ENCODE results near the gene ARHGEF3. TPM values are rescaled to one million over a fixed set of nuclear protein-coding genes. Genes with fewer than 3 reads are reported as not detected.

The ARHGEF3 gene
- total RNA-seq, 4 donors from 2014 or later = 3.1 to 11.6 (median 5.7) TPM

- in situ Hi-C loops (cut with MboI; ENCODE audit: low sequenced_read_pairs in 4 of 4) (loop anchor here in 1 of 4 donors (25.0 kb wide), 1 partner anchor 176 kb away; no protein-coding TSS in a partner anchor), intact Hi-C loops (cut with DNase I; ENCODE audit: low total_unique reads) (no loop called here)
- DNase-seq (no peak), ATAC-seq (no peak)
- H3K9me3 ChIP-seq = no peaks in the 10 kb centered on the region
- no peak overlapping the region for H3K4me3 ChIP-seq
- no peaks in the 10 kb centered on the region for H3K36me3 ChIP-seq
- no peaks in the 10 kb centered on the region for H3K4me1 ChIP-seq
- H3K27me3 ChIP-seq = no peaks in the 10 kb centered on the region
- TF ChIP-seq, protein P1, sequence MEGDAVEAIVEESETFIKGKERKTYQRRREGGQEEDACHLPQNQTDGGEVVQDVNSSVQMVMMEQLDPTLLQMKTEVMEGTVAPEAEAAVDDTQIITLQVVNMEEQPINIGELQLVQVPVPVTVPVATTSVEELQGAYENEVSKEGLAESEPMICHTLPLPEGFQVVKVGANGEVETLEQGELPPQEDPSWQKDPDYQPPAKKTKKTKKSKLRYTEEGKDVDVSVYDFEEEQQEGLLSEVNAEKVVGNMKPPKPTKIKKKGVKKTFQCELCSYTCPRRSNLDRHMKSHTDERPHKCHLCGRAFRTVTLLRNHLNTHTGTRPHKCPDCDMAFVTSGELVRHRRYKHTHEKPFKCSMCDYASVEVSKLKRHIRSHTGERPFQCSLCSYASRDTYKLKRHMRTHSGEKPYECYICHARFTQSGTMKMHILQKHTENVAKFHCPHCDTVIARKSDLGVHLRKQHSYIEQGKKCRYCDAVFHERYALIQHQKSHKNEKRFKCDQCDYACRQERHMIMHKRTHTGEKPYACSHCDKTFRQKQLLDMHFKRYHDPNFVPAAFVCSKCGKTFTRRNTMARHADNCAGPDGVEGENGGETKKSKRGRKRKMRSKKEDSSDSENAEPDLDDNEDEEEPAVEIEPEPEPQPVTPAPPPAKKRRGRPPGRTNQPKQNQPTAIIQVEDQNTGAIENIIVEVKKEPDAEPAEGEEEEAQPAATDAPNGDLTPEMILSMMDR (IDR thresholded peaks at IDR 0.05 in 4 of 5, conservative IDR thresholded peaks at IDR 0.05 in 1 of 5) = no peak
- TF ChIP-seq POLR2A (IDR thresholded peaks at IDR 0.05) = no peak
- no peak overlapping the region for H3K27ac ChIP-seq
Measured at GRCh38 chr3:56810577-56811545, 9.1 kb upstream of the ARHGEF3 start.

DNA sequence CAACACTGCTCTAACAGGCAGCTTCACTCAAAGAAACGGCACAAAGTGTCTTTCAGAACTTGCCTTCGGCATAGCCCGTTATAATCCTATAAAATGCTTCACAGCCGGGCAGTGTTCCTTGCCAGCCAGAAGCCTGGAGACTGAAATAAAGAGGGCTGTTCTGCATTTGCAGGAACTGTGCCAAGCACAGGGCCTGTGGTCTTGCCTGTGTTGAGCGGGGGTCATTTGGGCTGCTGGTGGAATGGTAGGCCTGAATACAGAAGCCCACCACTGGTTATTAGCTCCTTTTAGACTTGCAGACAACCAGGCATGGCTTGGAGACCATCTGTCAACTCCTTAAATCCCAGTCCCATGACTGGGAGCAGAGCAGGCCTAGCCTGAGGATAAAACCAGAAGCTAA, 4.7 kb upstream of the ARHGEF3 start:
- no peak for ATAC-seq
- TF ChIP-seq, protein P1 (IDR thresholded peaks at IDR 0.05 in 4 of 5, conservative IDR thresholded peaks at IDR 0.05 in 1 of 5) = no peak
- no peak for TF ChIP-seq POLR2A (IDR thresholded peaks at IDR 0.05)
- in situ Hi-C loops (cut with MboI; ENCODE audit: low sequenced_read_pairs in 4 of 4) (loop anchor here in 3 of 4 donors (5.0 to 25.0 kb wide), 3 partner anchors 104 to 181 kb away; no protein-coding TSS in a partner anchor), intact Hi-C loops (cut with DNase I; ENCODE audit: low total_unique reads) (no loop called here)
- Histone ChIP-seq H3K36me3 (no peaks in the 10 kb centered on the region), H3K4me1 (peaks cover 0 to 4% of the 10 kb centered on the region in 2 donors), H3K27ac (no peak overlapping the region), H3K4me3 (no peak overlapping the region), H3K27me3 (no peaks in the 10 kb centered on the region), H3K9me3 (no peaks in the 10 kb centered on the region)
- no peak for DNase-seq

DNA sequence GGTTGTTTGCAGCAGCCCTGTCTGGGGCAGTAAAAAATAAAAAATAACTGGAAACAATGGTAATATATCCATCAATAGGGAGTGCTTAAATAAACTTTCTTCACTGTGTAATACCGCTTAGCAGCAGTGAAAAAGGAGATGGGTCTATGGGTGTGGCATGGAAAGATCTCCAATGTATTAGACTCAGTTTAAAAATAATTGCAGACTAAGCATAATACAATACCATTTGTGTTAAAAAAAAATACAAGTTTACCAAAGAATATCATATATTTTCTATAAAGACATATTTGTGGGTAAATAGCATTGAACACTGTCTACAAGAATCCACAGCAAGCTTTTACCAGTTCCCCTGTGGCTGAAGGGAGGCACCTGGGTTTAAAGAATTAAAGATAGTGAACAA, 1.0 kb upstream of the ARHGEF3 start:
- in situ Hi-C loops (cut with MboI; ENCODE audit: low sequenced_read_pairs in 4 of 4) (loop anchor here in 3 of 4 donors (5.0 to 25.0 kb wide), 3 partner anchors 100 to 185 kb away; no protein-coding TSS in a partner anchor), intact Hi-C loops (cut with DNase I; ENCODE audit: low total_unique reads) (loop anchor here (1.0 kb wide), 1 partner anchor 100 kb away; no protein-coding TSS in a partner anchor)
- Histone ChIP-seq H3K36me3 (no peaks in the 10 kb centered on the region), H3K4me1 (peaks cover 22 to 36% of the 10 kb centered on the region in 2 donors), H3K9me3 (no peaks in the 10 kb centered on the region), H3K4me3 (peak overlapping the region in 1 of 4 donors; percentile 88), H3K27me3 (no peaks in the 10 kb centered on the region), H3K27ac (no peak overlapping the region)
- TF ChIP-seq POLR2A (IDR thresholded peaks at IDR 0.05) = no peak
- TF ChIP-seq, protein P1 (IDR thresholded peaks at IDR 0.05 in 4 of 5, conservative IDR thresholded peaks at IDR 0.05 in 1 of 5) = no peak
- ATAC-seq = no peak
- no peak for DNase-seq

- TF ChIP-seq, protein P1 (IDR thresholded peaks at IDR 0.05 in 4 of 5, conservative IDR thresholded peaks at IDR 0.05 in 1 of 5) = no peak
- TF ChIP-seq POLR2A (IDR thresholded peaks at IDR 0.05) = no peak
- Histone ChIP-seq H3K4me1 (peaks cover 24 to 40% of the 10 kb centered on the region in 2 donors), H3K27ac (peak overlapping the region; percentile 85 to 94 (median 88)), H3K9me3 (no peaks in the 10 kb centered on the region), H3K4me3 (peak overlapping the region; percentile 84 to 90 (median 86)), H3K36me3 (no peaks in the 10 kb centered on the region), H3K27me3 (no peaks in the 10 kb centered on the region)
- DNase-seq = no peak
- intact Hi-C loops (cut with DNase I; ENCODE audit: low total_unique reads) (loop anchor here (1.0 kb wide), 1 partner anchor 100 kb away; no protein-coding TSS in a partner anchor), in situ Hi-C loops (cut with MboI; ENCODE audit: low sequenced_read_pairs in 4 of 4) (loop anchor here in 3 of 4 donors (5.0 to 25.0 kb wide), 3 partner anchors 100 to 185 kb away; no protein-coding TSS in a partner anchor)
- no peak for ATAC-seq
Measured at GRCh38 chr3:56802378-56802745, 613 bp upstream of the ARHGEF3 start.
